GM12864 (cell line): ENCODE results near the gene LRRC47.
A peak's percentile ranks its signal among the peaks of the same experiment; 100 is the strongest.

Experiments used
- DNase-seq: peaks from one replicate; pipeline ENCODE4 v3.0.0-alpha.2; 2011; ENCODE audit warnings: low read depth
- H3K4me3 ChIP-seq: 2 replicates; pipeline ENCODE4 v1.5.1; 2011; ENCODE audit warnings: mild to moderate bottlenecking, low read depth, low read length, control low read depth
- TF ChIP-seq, protein P1 (sequence below): IDR thresholded peaks from 2 replicates; pipeline ENCODE4 v1.5.1; 2011; ENCODE audit warnings: low read depth, mild to moderate bottlenecking, moderate library complexity, low read length, control low read depth, inconsistent platforms; ENCODE audit errors: missing control alignments

The LRRC47 gene

GRCh38 chr1:3746389-3746829 lies 49.9 kb downstream of the LRRC47 start:
- TF ChIP-seq, protein P1, sequence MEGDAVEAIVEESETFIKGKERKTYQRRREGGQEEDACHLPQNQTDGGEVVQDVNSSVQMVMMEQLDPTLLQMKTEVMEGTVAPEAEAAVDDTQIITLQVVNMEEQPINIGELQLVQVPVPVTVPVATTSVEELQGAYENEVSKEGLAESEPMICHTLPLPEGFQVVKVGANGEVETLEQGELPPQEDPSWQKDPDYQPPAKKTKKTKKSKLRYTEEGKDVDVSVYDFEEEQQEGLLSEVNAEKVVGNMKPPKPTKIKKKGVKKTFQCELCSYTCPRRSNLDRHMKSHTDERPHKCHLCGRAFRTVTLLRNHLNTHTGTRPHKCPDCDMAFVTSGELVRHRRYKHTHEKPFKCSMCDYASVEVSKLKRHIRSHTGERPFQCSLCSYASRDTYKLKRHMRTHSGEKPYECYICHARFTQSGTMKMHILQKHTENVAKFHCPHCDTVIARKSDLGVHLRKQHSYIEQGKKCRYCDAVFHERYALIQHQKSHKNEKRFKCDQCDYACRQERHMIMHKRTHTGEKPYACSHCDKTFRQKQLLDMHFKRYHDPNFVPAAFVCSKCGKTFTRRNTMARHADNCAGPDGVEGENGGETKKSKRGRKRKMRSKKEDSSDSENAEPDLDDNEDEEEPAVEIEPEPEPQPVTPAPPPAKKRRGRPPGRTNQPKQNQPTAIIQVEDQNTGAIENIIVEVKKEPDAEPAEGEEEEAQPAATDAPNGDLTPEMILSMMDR: no peak
- DNase-seq: no peak
- peak overlapping the region; percentile 73 for H3K4me3 ChIP-seq

DNA sequence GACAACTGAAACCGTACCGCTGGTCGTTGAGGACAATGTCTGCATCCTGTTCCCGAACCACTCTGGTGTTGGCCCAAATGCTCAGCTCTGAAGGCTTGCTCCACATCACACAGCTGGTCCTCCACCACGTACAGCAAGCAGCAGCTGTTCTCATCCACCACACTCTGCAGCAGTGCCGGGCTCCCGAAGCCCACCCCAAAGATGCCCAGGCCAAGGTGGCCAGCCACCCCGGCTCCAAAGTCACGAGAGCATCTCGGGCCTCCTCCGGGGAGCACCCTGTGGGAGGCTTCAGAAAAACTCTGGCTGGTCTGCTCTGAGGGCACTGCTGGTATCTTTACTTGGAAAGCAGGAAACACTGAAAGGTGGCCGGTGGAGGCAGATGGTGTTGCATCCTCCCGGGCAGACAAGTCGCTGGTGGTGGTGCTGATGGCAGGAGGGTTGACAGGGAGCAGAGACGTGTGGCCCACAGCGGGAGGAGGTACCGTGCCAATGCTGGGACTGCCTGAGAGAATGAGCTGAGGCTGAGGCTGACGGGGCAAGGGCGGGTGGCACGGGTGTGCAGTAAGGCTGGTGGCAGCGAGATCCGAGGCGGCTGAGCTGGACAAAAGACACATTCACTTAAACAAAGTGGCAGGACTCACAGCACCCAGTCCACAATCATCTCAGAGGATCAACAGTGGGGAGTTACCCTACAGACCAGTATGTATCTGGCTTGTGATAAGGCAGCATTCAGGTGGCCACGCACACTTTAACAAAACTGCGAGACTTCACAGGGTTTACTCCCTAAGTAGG lies 50.5 kb downstream of the LRRC47 start:
- TF ChIP-seq, protein P1: no peak
- no peak for DNase-seq
- H3K4me3 ChIP-seq: no peak overlapping the region

GRCh38 chr1:3745071-3745470 lies 51.2 kb downstream of the LRRC47 start:
- DNase-seq: no peak
- TF ChIP-seq, protein P1: no peak
- H3K4me3 ChIP-seq: no peak overlapping the region

GRCh38 chr1:3744646-3745045 lies 51.7 kb downstream of the LRRC47 start:
- no peak for DNase-seq
- no peak overlapping the region for H3K4me3 ChIP-seq
- TF ChIP-seq, protein P1: no peak

- TF ChIP-seq, protein P1: no peak
- DNase-seq: no peak
- no peak overlapping the region for H3K4me3 ChIP-seq
Observed at GRCh38 chr1:3743826-3744225, 52.5 kb downstream of the LRRC47 start.

DNA sequence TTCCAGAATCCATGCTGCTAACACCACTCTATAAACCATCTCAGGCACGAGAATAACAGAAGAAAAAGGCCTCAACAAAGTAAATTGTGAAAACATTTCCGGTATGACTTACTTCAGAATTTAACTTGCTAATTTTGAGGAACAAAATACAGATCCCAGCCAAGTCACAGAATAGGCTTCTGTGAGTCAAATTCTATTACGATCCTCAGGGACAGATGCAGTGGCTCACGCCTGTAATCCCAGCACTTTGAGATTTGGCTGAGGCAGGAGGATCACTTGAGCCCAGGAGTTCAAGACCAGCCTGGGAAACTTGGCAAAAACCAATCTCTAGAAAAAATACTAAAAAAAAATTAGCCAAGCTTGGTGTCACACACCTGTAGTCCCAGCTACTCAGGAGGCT lies 52.9 kb downstream of the LRRC47 start:
- TF ChIP-seq, protein P1: no peak
- DNase-seq: no peak
- H3K4me3 ChIP-seq: no peak overlapping the region
